Left lung (tissue), 10 donors: ENCODE measurements around the gene BCAS3. TPM values are rescaled to one million over a fixed set of nuclear protein-coding genes. Genes with fewer than 3 reads are reported as not detected.
A peak's percentile ranks its signal among the peaks of the same experiment; 100 is the strongest.
"Not testable (repeated sequence)": the region's sequence is repeated elsewhere in the genome, so short reads cannot be mapped to it uniquely, and the experiment has no call there.

Experiments used
- ATAC-seq: fragments of 200-7000 bp; cut with Tn5 transposase; one replicate; pipeline ENCODE4 v1.9.1; 2020; ENCODE audit warnings: moderate library complexity
- DNase-seq, 4 donors: peaks; one replicate each; pipeline ENCODE4 v3.0.0-alpha.2; 2013 to 2020
- H3K27ac ChIP-seq, 2 donors: fragments of 200-600 bp; sonication (generic) in 1 of 2; one replicate each; pipeline versions ENCODE4 v1.5.0 to v1.8.0; 2020 to 2021
- H3K27me3 ChIP-seq, 2 donors: fragments of 200-600 bp; sonication (generic) in 1 of 2; one replicate each; pipeline versions ENCODE4 v1.5.0 to v1.8.0; 2020 to 2021
- H3K36me3 ChIP-seq, 2 donors: fragments of 200-600 bp; sonication (generic) in 1 of 2; one replicate each; pipeline versions ENCODE4 v1.5.0 to v1.8.0; 2020 to 2021
- H3K4me1 ChIP-seq, 2 donors: fragments of 200-600 bp; one replicate each; pipeline ENCODE4 v1.8.0; 2021
- H3K4me3 ChIP-seq, 2 donors: fragments of 200-600 bp; sonication (generic) in 1 of 2; one replicate each; pipeline versions ENCODE4 v1.5.0 to v1.8.0; 2020 to 2021; ENCODE audit warnings: mild to moderate bottlenecking in 1 of 2
- H3K9me3 ChIP-seq, 2 donors: fragments of 200-600 bp; sonication (generic) in 1 of 2; one replicate each; pipeline versions ENCODE4 v1.5.0 to v1.8.0; 2020 to 2021
- CTCF ChIP-seq, 2 donors: fragments of 200-600 bp; sonication (generic) in 1 of 2; IDR thresholded peaks; one replicate each; pipeline versions ENCODE4 v1.5.0 to v1.8.0; 2021; ENCODE audit warnings: antibody characterized with exemption in 2 of 2
- intact Hi-C, 2 donors: fragments of 100-400 bp; cut with DNase I; formaldehyde crosslinking; loops; one replicate each; pipeline versions ENCODE4 v1.11.2 to v1.14.2; 2022
- polyA plus RNA-seq, 6 donors: library from polyadenylated mRNA; unstranded; fragments of 120-200 nt; gene quantifications; one replicate each; pipeline ENCODE4 v1.2.1, GENCODE V29; 2013; ENCODE audit not compliant: insufficient read length in 6 of 6
- total RNA-seq, 2 donors: library from RNA; stranded (reverse); fragmentation: NEBNext Ultra II Directional; extraction: Animal tissue kit (Norgen Biotek cat#: 25700); gene quantifications; one replicate each; pipeline ENCODE4 v1.2.1, GENCODE V29; 2021
- donor health status: DM: no; HTN: yes; CAD: no.
- donor health status: DM: no; HTN: no; CAD: no.

Gene BCAS3
- total and polyA plus RNA-seq, 8 donors, result 21.2 to 29.6 (median 28.0) TPM

GRCh38 chr17:60971515-60972369 lies 294.1 kb downstream of the BCAS3 start:
- ATAC-seq (peak; percentile 92), DNase-seq (peak in 2 of 4 donors; percentile 62 to 79)
- intact Hi-C loops, result no loop called here
- no peaks in the 10 kb centered on the region for H3K4me1 ChIP-seq
- H3K9me3 ChIP-seq, result peaks cover 0 to 7% of the 10 kb centered on the region in 2 donors
- no peak overlapping the region for H3K4me3 ChIP-seq
- no peak overlapping the region for H3K27ac ChIP-seq
- peak; percentile 47 to 50 for TF ChIP-seq CTCF (IDR thresholded peaks at IDR 0.05)
- H3K27me3 ChIP-seq, result no peaks in the 10 kb centered on the region
- H3K36me3 ChIP-seq, result no peaks in the 10 kb centered on the region

GRCh38 chr17:60976861-60977260 lies 299.2 kb downstream of the BCAS3 start:
- DNase-seq, H3K36me3 ChIP-seq, intact Hi-C loops, H3K27ac ChIP-seq, H3K9me3 ChIP-seq, ATAC-seq, H3K4me3 ChIP-seq, H3K27me3 ChIP-seq, H3K4me1 ChIP-seq: not testable (repeated sequence)

GRCh38 chr17:60989379-60989778 lies 311.7 kb downstream of the BCAS3 start:
- Histone ChIP-seq H3K4me3 (no peak overlapping the region), H3K36me3 (no peaks in the 10 kb centered on the region), H3K9me3 (no peaks in the 10 kb centered on the region), H3K4me1 (no peaks in the 10 kb centered on the region), H3K27me3 (no peaks in the 10 kb centered on the region), H3K27ac (no peak overlapping the region)
- DNase-seq (no peak), ATAC-seq (no peak)
- TF ChIP-seq CTCF (IDR thresholded peaks at IDR 0.05), result no peak
- intact Hi-C loops, result no loop called here

GRCh38 chr17:60989846-60990245 lies 312.2 kb downstream of the BCAS3 start:
- Histone ChIP-seq H3K4me1 (no peaks in the 10 kb centered on the region), H3K36me3 (no peaks in the 10 kb centered on the region), H3K27me3 (no peaks in the 10 kb centered on the region), H3K27ac (no peak overlapping the region), H3K4me3 (no peak overlapping the region), H3K9me3 (no peaks in the 10 kb centered on the region)
- intact Hi-C loops, result no loop called here
- DNase-seq, result no peak
- TF ChIP-seq CTCF (IDR thresholded peaks at IDR 0.05), result no peak
- no peak for ATAC-seq

- DNase-seq (no peak), ATAC-seq (no peak)
- H3K4me1 ChIP-seq, result no peaks in the 10 kb centered on the region
- no peak for TF ChIP-seq CTCF (IDR thresholded peaks at IDR 0.05)
- no peak overlapping the region for H3K27ac ChIP-seq
- H3K4me3 ChIP-seq, result no peak overlapping the region
- no peaks in the 10 kb centered on the region for H3K27me3 ChIP-seq
- no peaks in the 10 kb centered on the region for H3K9me3 ChIP-seq
- H3K36me3 ChIP-seq, result no peaks in the 10 kb centered on the region
- intact Hi-C loops, result no loop called here
Measured at GRCh38 chr17:60993497-60993896, 315.8 kb downstream of the BCAS3 start.
